GM20431 (cell line): ENCODE results near the gene FZD1.
"Not testable (repeated sequence)": the region's sequence is repeated elsewhere in the genome, so short reads cannot be mapped to it uniquely, and the experiment has no call there.

Source experiments
- in situ Hi-C: fragments of 300-500 bp; cut with MseI, MboI; formaldehyde crosslinking; loops from one replicate; pipeline ENCODE4 v1.15.0; 2020; ENCODE audit warnings: low sequenced_read_pairs; ENCODE audit not compliant: unreplicated experiment

The FZD1 gene

GRCh38 chr7:91293840-91294239, 29.6 kb downstream of the FZD1 start:
- in situ Hi-C loops, result no loop called here

GRCh38 chr7:91294639-91295220, 30.5 kb downstream of the FZD1 start:
- in situ Hi-C loops, result no loop called here

- in situ Hi-C loops, result no loop called here
These were observed 31.3 kb downstream of the FZD1 start for GRCh38 chr7:91295576-91295975.

GRCh38 chr7:91297939-91298338, 33.7 kb downstream of the FZD1 start:
- in situ Hi-C loops, result no loop called here

GRCh38 chr7:91299952-91300775, 35.9 kb downstream of the FZD1 start:
- in situ Hi-C loops, result no loop called here

- in situ Hi-C loops, result no loop called here
These were observed 38.6 kb downstream of the FZD1 start for GRCh38 chr7:91302794-91303193.

GRCh38 chr7:91306266-91306665, 42.0 kb downstream of the FZD1 start:
- in situ Hi-C loops, result no loop called here

GRCh38 chr7:91307467-91307866, 43.2 kb downstream of the FZD1 start:
- in situ Hi-C loops, result no loop called here

GRCh38 chr7:91308191-91308590, 44.0 kb downstream of the FZD1 start:
- in situ Hi-C loops, result not testable (repeated sequence)

GRCh38 chr7:91310830-91311460, 46.7 kb downstream of the FZD1 start:
- in situ Hi-C loops, result no loop called here

GRCh38 chr7:91311839-91312238, 47.6 kb downstream of the FZD1 start:
- in situ Hi-C loops, result no loop called here

GRCh38 chr7:91313113-91313512, 48.9 kb downstream of the FZD1 start:
- in situ Hi-C loops, result no loop called here

GRCh38 chr7:91314591-91315323, 50.5 kb downstream of the FZD1 start:
- in situ Hi-C loops, result no loop called here

GRCh38 chr7:91316426-91316825, 52.2 kb downstream of the FZD1 start:
- in situ Hi-C loops, result no loop called here

GRCh38 chr7:91319351-91319750, 55.1 kb downstream of the FZD1 start:
- in situ Hi-C loops, result no loop called here

- in situ Hi-C loops, result no loop called here
These were observed 56.3 kb downstream of the FZD1 start for GRCh38 chr7:91320366-91321078.
